Endometrial microvascular endothelial cells (primary cell): Measurements from ENCODE around the gene ANXA6. TPM values are rescaled to one million over a fixed set of nuclear protein-coding genes. Genes with fewer than 3 reads are reported as not detected.

Source experiments
- in situ Hi-C: cut with HindIII; loops from 2 replicates; pipeline ENCODE4 v1.10.0; 2017; ENCODE audit warnings: low sequenced_read_pairs, low pct_unique_long_range_greater_than_20kb; ENCODE audit errors: inconsistent ontology term
- total RNA-seq: library from RNA; depleted of rRNA; stranded (reverse); fragments of >200 nt; gene quantifications from one replicate; pipeline ENCODE4 v1.2.3, GENCODE V29; 2015; ENCODE audit errors: inconsistent ontology term

ANXA6 gene
- total RNA-seq, 1 donor from 2014 or later = 311 TPM

DNA sequence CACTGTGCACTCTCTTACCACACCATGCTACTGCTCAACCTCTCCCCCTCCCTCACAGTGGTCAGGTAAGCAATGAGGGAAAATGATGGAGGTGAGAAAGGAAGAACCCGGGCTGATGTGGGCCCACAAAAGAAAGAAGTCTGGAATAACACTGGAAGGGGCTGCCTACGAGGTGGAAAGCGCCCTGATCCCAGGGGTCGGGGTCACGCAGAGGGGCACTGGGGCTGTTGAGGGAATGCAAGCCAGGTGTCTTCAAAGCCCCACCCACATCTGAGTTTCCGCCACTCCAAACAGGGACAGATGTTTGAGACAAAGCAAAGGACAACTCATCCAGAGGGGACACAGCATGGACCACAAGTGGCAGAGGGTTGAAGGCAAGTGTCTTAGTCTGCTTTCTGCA, 81.0 kb downstream of the ANXA6 start:
- in situ Hi-C loops = no loop called here

DNA sequence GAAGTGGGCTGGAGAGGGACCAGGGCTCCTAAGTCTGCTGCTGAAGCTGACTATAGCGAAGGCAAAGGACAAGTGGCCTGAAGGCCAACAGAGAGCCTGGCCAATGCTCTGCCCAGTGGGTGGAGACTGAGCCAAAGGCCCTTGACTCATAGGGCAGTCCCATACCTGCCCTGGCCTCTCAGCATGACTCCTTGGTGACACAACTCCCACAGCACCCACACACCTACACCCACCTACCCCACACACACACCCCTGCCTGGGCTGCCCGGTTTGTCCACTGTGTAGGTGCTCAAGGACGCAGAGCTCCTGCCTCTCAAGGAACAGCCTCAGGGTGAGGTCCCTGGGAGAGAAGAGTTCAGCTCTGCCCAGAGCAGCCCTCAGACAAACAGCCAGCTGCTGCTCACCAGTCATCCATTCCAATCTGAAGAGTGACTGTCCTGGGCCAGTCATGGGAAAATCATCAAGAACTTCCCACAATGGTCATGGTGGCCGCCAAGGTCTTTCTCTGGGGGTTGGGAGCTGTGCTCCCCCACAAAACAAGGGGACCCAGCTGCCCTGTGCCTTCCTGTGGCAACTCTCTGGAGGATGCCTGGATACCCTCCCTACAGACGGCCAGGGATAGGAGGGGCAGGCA, 81.8 kb downstream of the ANXA6 start:
- in situ Hi-C loops = no loop called here

- in situ Hi-C loops = no loop called here
Measured at GRCh38 chr5:151074557-151074956, 83.0 kb downstream of the ANXA6 start.

GRCh38 chr5:151073280-151073679, 84.3 kb downstream of the ANXA6 start:
- in situ Hi-C loops = no loop called here

GRCh38 chr5:151072630-151073025, 85.0 kb downstream of the ANXA6 start:
- in situ Hi-C loops = no loop called here

DNA sequence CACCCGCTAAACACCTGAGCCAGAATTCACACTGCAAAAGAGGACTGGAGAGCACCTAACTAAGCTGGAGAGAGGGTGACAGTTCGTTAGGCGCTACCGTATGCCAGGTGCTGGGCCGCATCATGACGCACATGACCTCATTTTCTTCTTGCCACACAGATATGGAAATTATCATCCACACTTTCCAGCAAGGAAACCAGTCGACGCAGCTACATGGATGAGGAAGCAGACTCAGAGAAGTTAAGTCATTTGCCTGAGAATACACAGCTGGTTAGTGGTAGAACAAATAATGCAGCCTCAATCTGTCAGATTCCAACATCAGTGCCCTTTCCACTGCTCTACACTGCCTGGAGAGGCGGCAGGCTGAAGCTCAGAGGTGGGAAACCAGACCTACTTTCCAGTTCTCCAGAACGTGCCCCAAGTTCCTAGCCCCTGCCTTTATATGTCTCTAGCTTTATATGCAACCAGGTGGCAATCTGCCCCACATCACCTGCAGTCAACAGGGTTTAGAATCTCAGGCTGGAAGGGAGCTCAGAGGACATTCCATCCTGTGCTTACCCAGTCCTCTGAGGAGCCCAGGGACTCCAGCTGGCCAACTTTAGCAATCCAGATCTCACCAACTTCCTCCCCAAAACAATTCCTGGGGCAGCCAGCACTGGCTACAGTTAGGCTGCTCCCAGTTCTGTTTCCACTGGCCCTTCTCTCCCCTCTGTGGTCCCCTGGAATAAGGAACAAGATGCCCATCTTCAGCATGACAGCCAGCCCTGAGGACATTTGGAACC, 85.5 kb downstream of the ANXA6 start:
- in situ Hi-C loops = no loop called here

DNA sequence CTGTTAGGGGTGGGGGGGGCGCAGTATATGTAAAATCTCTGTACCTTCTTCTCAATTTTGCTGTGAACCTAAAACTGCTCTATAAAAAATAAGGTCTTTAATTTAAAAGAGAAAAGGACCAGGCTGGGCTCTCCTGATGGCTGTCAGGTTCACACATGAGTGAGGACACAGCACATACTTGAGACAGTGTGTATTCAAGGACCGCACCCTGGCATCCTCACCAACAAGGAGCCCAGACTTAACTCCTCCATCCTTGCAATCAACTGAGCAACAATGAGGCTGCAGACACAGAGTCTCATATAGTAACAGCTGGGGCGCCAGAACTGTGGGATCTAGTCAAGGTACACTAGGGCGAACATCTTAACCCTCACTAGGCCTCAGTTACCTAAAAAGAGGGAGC, 86.6 kb downstream of the ANXA6 start:
- in situ Hi-C loops = no loop called here

GRCh38 chr5:151070449-151070848, 87.1 kb downstream of the ANXA6 start:
- in situ Hi-C loops = no loop called here

DNA sequence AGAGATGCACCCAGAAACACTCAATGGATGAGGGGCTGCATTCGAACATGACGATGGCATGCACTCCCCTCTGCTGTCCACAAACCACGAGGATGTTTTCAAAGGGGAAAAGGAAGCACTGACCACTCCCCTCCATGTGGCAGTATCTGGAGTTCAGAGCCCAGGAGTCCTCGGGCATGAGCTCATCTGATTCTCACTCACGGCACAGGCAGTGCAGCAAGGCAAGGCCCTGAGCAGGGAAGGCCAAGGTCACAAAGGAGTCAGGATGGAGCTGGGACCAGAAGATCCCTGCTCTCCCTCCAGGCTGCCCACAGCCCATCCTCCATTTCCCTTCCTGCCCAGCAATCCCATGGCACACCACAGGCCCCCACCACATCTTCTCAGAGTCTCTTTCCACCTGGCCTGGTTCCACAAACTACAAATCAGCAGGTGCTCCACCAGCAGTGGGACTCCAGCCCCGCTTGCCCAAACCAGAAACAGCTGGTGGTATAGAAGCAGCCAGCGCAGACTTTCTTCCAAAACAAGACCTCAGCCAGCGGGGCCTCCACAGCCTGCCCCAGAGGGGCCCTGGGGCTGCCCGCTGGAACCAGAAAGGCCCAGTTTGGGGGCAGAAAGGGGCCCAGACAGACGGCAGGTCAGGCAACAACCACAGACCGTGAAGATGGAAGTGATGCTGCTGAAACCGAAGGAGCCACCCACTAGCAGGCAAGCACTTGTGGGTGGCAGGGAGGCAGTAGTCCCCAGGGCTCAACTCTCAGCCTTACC, 89.0 kb downstream of the ANXA6 start:
- in situ Hi-C loops = no loop called here

DNA sequence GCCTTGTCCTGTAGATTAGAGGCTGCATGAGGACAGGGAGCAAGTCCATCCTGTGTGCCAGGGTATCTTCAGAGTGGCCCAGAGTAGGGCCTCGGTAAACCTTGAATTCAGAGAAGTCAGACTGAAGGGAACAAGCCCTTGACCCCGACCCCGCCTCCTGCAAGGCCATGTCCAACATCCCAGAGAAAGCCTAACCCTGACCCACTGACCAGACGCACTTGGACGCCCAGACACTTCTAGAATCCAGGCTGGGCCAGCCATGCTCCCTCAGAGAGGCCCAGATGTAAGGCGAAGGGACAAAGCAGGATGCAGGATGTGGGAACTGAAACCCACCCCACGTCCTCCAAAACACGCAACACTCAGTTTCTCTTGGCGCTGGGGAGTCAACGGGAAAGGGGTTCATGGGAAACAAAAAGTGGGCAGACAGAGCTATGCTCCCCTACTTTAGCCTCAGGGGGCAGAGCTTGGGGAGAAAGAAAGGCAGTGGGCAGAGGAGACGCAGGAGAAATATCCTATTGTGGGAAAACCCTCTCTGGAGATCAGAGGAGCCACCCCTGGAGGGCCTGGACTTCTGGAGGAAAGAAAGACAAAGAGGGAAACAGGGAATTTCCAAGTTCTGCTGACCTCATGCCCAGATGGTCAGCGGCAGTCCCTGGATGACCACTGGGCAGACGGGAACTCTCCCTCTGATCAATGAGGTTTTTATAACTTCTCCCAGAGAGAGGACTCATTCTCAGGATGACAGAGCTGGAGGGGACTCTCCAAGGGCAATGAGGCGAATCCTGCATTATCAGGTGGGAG, 89.7 kb downstream of the ANXA6 start:
- in situ Hi-C loops = no loop called here

GRCh38 chr5:151066920-151067319, 90.7 kb downstream of the ANXA6 start:
- in situ Hi-C loops = no loop called here

DNA sequence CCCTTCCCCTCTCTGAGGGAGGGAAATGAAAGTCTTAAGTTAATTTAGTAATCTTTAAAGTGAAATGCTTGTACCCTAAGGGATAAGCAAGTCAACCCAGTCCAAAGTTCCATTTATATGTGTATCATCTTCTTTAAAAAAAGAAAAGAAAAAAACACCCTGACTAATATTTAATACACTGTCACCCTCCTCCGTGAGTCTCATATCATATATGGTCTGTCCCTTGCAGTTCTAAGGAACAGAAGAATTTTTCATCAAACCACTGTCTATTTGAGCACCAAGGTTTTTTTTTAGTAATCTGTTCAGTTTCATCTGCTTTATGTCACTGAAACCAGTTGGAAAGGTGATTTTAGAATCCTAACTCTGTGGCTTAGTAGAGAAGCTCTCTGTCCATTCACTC, 92.0 kb downstream of the ANXA6 start:
- in situ Hi-C loops = no loop called here

GRCh38 chr5:151064916-151065499, 92.6 kb downstream of the ANXA6 start:
- in situ Hi-C loops = no loop called here

DNA sequence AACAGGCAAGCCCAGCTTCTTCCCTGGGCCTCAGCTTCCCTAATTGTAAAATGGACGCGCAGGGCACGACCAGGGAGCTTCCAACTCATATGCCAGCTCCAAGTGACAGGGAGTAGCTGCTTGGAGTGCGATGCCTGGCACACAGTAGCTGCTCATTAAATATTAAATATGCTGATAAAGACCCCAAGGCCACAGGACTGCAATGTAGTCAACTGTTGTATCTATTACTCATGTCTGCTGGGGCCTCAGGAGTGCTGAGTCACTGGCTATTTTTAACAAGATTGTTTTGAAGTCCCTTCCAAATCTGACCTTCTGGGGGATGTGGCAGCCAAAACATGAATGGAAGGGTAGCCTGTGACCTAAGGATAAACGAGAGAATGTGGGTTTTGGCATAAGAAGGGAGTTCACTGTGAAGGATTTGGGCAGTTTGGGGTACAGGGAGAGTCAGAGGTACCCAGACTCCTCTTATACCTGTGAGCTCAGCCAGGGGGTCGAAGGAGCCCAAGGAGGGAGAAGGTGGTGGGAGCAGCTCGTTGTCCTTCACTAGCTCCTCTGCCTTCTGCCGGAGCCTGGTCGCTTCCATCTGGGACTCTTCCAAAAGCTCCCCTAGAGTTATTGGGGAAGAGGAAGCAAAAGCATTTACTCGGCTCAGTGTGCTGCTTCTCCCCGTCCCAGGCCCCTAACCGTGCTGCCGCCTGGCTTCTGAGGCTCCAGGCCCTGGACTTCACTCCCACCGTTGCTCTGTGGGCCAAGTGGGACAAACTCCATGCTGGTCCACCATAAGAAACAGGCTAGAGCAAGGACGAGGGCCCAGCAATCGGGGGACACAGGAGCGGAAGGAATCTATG, 94.2 kb downstream of the ANXA6 start:
- in situ Hi-C loops = no loop called here

GRCh38 chr5:151062405-151063141, 95.0 kb downstream of the ANXA6 start:
- in situ Hi-C loops = no loop called here

DNA sequence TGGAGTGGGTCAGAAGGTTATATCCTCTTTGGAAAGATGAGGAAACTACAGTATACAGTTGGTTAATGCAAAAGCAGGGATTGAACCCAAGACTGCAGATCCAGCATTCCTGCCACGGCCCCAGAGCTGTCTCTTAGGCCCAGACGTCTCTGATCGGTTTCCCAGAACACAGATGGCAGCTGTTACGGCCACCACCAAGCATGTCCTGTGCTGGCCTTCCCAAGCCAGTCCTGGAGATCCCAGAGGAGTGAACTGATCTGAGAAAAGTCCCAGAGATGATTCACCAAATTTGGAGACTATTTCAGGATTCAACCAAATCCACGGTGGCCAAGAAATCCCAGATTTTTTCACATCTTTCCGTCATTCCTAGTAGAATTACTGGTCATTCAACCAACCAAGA, 96.8 kb downstream of the ANXA6 start:
- in situ Hi-C loops = no loop called here

- in situ Hi-C loops = no loop called here
Measured at GRCh38 chr5:151058891-151059489, 98.6 kb downstream of the ANXA6 start.
